Stimulated activated CD4-positive, alpha-beta T cell treated with anti-CD3 and anti-CD28 coated beads, Interleukin-15, amount 100 ng/mL, for 1 hour (primary cell): ENCODE results near the gene PLEKHA5.
"Not testable (repeated sequence)": the region's sequence is repeated elsewhere in the genome, so short reads cannot be mapped to it uniquely, and the experiment has no call there.

Source experiments
- DNase-seq, 2 donors: peaks; one replicate each; pipeline ENCODE4 v3.0.0-alpha.2; 2020; ENCODE audit warnings: low read depth in 1 of 2, low spot score in 1 of 2

The PLEKHA5 gene

GRCh38 chr12:19402743-19403431, 273.4 kb downstream of the PLEKHA5 start:
- DNase-seq: no peak

- no peak for DNase-seq
These were observed 274.8 kb downstream of the PLEKHA5 start for GRCh38 chr12:19404242-19404880.

GRCh38 chr12:19409376-19409775, 279.8 kb downstream of the PLEKHA5 start:
- DNase-seq: no peak

GRCh38 chr12:19410211-19410610, 280.7 kb downstream of the PLEKHA5 start:
- DNase-seq: no peak

GRCh38 chr12:19410629-19411185, 281.2 kb downstream of the PLEKHA5 start:
- no peak for DNase-seq

GRCh38 chr12:19411234-19412204, 282.0 kb downstream of the PLEKHA5 start:
- no peak for DNase-seq

- DNase-seq: no peak
These were observed 283.3 kb downstream of the PLEKHA5 start for GRCh38 chr12:19412844-19413243.

GRCh38 chr12:19413582-19413981, 284.0 kb downstream of the PLEKHA5 start:
- DNase-seq: not testable (repeated sequence)

GRCh38 chr12:19415563-19415962, 286.0 kb downstream of the PLEKHA5 start:
- DNase-seq: no peak

GRCh38 chr12:19419086-19419485, 289.6 kb downstream of the PLEKHA5 start:
- DNase-seq: no peak

- no peak for DNase-seq
These were observed 292.2 kb downstream of the PLEKHA5 start for GRCh38 chr12:19421503-19422282.

GRCh38 chr12:19423166-19423930, 293.8 kb downstream of the PLEKHA5 start:
- DNase-seq: no peak
